Thyroid gland (tissue), 4 donors: ENCODE results near the gene GSN.

Experiments used
- POLR2A ChIP-seq, 2 donors: fragments of 450-650 bp; IDR thresholded peaks; one replicate each; pipeline ENCODE4 v1.6.1; 2017; ENCODE audit warnings: antibody characterized with exemption in 2 of 2, mild to moderate bottlenecking in 2 of 2, moderate library complexity in 1 of 2
- TF ChIP-seq, protein P1 (sequence below), 6 experiments: fragments of 200-600 bp in 3 of 6; fragments of 450-650 bp in 3 of 6; sonication (generic) in 3 of 6; IDR thresholded peaks; one replicate each; pipeline ENCODE4 v1.5.1; 2016 to 2019; ENCODE audit warnings: antibody characterized with exemption in 6 of 6, mild to moderate bottlenecking in 2 of 6, inconsistent platforms in 1 of 6, moderate library complexity in 1 of 6

- TF ChIP-seq, protein P1, sequence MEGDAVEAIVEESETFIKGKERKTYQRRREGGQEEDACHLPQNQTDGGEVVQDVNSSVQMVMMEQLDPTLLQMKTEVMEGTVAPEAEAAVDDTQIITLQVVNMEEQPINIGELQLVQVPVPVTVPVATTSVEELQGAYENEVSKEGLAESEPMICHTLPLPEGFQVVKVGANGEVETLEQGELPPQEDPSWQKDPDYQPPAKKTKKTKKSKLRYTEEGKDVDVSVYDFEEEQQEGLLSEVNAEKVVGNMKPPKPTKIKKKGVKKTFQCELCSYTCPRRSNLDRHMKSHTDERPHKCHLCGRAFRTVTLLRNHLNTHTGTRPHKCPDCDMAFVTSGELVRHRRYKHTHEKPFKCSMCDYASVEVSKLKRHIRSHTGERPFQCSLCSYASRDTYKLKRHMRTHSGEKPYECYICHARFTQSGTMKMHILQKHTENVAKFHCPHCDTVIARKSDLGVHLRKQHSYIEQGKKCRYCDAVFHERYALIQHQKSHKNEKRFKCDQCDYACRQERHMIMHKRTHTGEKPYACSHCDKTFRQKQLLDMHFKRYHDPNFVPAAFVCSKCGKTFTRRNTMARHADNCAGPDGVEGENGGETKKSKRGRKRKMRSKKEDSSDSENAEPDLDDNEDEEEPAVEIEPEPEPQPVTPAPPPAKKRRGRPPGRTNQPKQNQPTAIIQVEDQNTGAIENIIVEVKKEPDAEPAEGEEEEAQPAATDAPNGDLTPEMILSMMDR (IDR thresholded peaks at IDR 0.05) = no peak
- TF ChIP-seq POLR2A (IDR thresholded peaks at IDR 0.05) = no peak
Measured at GRCh38 chr9:121272401-121272948, 4.5 kb downstream of the GSN start.
